ENCODE results near the gene ZNF521.

DNA sequence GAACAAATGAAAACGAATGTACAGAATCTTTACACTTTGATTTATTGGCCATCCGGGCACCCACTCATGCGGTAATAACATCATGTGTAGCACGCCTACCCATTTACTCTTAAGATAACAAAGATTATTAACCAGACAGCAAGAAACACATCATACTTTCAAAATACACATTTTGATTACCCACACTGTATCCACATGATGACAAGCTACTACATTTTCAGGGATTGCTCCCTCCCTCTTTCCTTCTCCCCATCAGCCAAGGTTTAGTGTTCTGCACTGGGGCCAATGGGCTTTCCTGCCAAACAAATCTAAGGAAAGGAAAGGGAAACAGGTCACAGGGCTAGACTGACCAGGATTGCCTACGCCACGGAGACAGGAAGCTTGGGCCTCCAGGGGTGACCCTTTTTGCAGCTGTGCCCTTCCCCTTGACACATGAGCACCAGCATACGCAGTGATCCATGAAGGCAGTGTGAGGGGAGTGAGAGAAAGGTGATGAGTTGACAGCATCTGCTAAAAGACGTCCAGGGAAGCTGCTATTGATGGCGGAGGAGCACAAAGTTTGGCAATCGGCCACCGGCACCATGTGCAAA is 76.5 kb downstream of the ZNF521 start:
- TF ChIP-seq POLR2AphosphoS5 (IDR thresholded peaks at IDR 0.05) (no peak), CTCF (IDR thresholded peaks at IDR 0.05) (no peak), POLR2A (IDR thresholded peaks at IDR 0.05) (no peak)
